Panc1 (cell line): ENCODE results near the gene PDCD1.

Experiments
- CTCF ChIP-seq: fragments of 450-650 bp; IDR thresholded peaks from 2 replicates; pipeline ENCODE4 v1.5.1; 2017; ENCODE audit warnings: mild to moderate bottlenecking
- POLR2AphosphoS5 ChIP-seq: IDR thresholded peaks from 2 replicates; pipeline ENCODE4 v1.6.1; 2012; ENCODE audit warnings: mild to moderate bottlenecking, low read depth, low read length, moderate library complexity
- SIN3A ChIP-seq: IDR thresholded peaks from 2 replicates; pipeline ENCODE4 v1.6.1; 2012; ENCODE audit warnings: low read depth, mild to moderate bottlenecking, low read length, moderate library complexity, borderline replicate concordance; ENCODE audit not compliant: insufficient read depth
- TCF7L2 ChIP-seq: IDR thresholded peaks from 2 replicates; pipeline ENCODE4 v1.6.1; 2011; ENCODE audit warnings: mild to moderate bottlenecking, low read depth, low read length, inconsistent platforms

GRCh38 chr2:241864850-241865213, 6.1 kb upstream of the PDCD1 start:
- TF ChIP-seq TCF7L2: no peak
- TF ChIP-seq CTCF: no peak
- TF ChIP-seq SIN3A: no peak
- no peak for TF ChIP-seq POLR2AphosphoS5
